Mesendoderm (in vitro differentiated cells): ENCODE results near the gene LARP7.
"Not testable (repeated sequence)": the region's sequence is repeated elsewhere in the genome, so short reads cannot be mapped to it uniquely, and the experiment has no call there.

Experiments used
- DNase-seq: peaks from one replicate; pipeline ENCODE4 v3.0.0; 2013
- H2AK5ac ChIP-seq: 2 replicates; pipeline ENCODE4 v1.6.1; 2013; ENCODE audit warnings: low read length, inconsistent platforms
- H2BK120ac ChIP-seq: 2 replicates; pipeline ENCODE4 v1.6.1; 2013; ENCODE audit warnings: low read depth, mild to moderate bottlenecking, low read length, moderate library complexity, mixed read lengths
- H2BK15ac ChIP-seq: replicated peaks from 2 replicates; pipeline ENCODE4 v1.6.1; 2013; ENCODE audit warnings: low read depth, mild to moderate bottlenecking, moderate library complexity
- H2BK5ac ChIP-seq: 2 replicates; pipeline ENCODE4 v1.6.1; 2013; ENCODE audit warnings: low read length, inconsistent platforms
- H3K18ac ChIP-seq: 2 replicates; pipeline ENCODE4 v1.6.1; 2013; ENCODE audit warnings: mild to moderate bottlenecking, low read length, mixed read lengths
- H3K23ac ChIP-seq: one replicate; pipeline ENCODE4 v1.6.1; 2013; ENCODE audit warnings: low read length
- H3K27ac ChIP-seq: 2 replicates; pipeline ENCODE4 v1.5.1; 2013; ENCODE audit warnings: low read depth, mild to moderate bottlenecking, inconsistent platforms, low read length, moderate library complexity
- H3K27me3 ChIP-seq: 2 replicates; pipeline ENCODE4 v1.6.1; 2013; ENCODE audit warnings: low read length, control low read depth, mild to moderate bottlenecking, inconsistent platforms; ENCODE audit not compliant: insufficient read depth, poor library complexity
- H3K36me3 ChIP-seq: 2 replicates; pipeline ENCODE4 v1.6.1; 2013; ENCODE audit warnings: low read length, inconsistent platforms; ENCODE audit not compliant: control insufficient read depth, insufficient read depth
- H3K4ac ChIP-seq: one replicate; pipeline ENCODE4 v1.6.1; 2013; ENCODE audit warnings: low read depth, mild to moderate bottlenecking, low read length, moderate library complexity
- H3K4me1 ChIP-seq: 2 replicates; pipeline ENCODE4 v1.6.1; 2013; ENCODE audit warnings: low read depth, low read length, inconsistent platforms; ENCODE audit not compliant: control insufficient read depth
- H3K4me2 ChIP-seq: 2 replicates; pipeline ENCODE4 v1.6.1; 2013; ENCODE audit warnings: low read length
- H3K4me3 ChIP-seq: 2 replicates; pipeline ENCODE4 v1.5.1; 2013; ENCODE audit warnings: mild to moderate bottlenecking, low read length
- H3K56ac ChIP-seq: one replicate; pipeline ENCODE4 v1.6.1; 2013; ENCODE audit warnings: low read length
- H3K79me1 ChIP-seq: 2 replicates; pipeline ENCODE4 v1.6.1; 2013; ENCODE audit warnings: low read length, inconsistent platforms
- H3K79me2 ChIP-seq: 2 replicates; pipeline ENCODE4 v1.6.1; 2013; ENCODE audit warnings: mild to moderate bottlenecking, low read length; ENCODE audit not compliant: control insufficient read depth, insufficient read depth
- H3K9ac ChIP-seq: 2 replicates; pipeline ENCODE4 v1.6.1; 2013; ENCODE audit warnings: low read length, inconsistent platforms
- H4K5ac ChIP-seq: one replicate; pipeline ENCODE4 v1.6.1; 2013; ENCODE audit warnings: low read length
- H4K8ac ChIP-seq: one replicate; pipeline ENCODE4 v1.6.1; 2013; ENCODE audit warnings: low read depth, mild to moderate bottlenecking, control low read depth, low read length, moderate library complexity
- WGBS: extraction: QIAGEN DNeasy Blood & Tissue Kit; methylation state at CpG from one replicate; pipeline ENCODE4 v1.1.7; 2013; ENCODE audit warnings: low lambda C conversion rate, missing lambda C conversion rate; ENCODE audit not compliant: insufficient coverage; ENCODE audit errors: extremely low coverage; 5-methylcytosine and 5-hydroxymethylcytosine counted together

LARP7 gene

DNA sequence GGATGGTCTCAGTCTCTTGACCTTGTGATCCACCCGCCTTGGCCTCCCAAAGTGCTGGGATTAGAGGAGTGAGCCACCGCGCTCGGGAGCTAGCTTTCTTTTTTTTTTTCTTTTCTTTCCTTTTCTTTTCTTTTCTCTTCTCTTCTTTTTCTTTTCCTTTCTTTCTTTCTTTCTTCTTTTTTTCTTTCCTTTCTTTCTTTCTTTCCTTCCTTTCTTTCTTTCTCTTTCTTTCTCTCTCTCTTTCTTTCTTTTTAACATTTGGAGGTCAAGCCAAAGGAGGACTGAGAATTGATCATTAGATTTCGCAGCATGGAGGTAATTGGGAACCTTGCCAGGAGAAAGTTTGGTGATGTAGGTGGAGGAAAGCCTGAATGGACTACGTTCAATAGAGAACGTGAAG, 67.4 kb downstream of the LARP7 start:
- H3K4me1 ChIP-seq = peaks cover 3% of the 10 kb centered on the region
- peak overlapping the region; percentile 90 for H2AK5ac ChIP-seq
- peaks cover 16% of the 10 kb centered on the region for H3K79me2 ChIP-seq
- no peak overlapping the region for H2BK120ac ChIP-seq
- H4K8ac ChIP-seq = no peak overlapping the region
- peak overlapping the region; percentile 54 for H2BK5ac ChIP-seq
- no peaks in the 10 kb centered on the region for H3K36me3 ChIP-seq
- no peak overlapping the region for H2BK15ac ChIP-seq
- H4K5ac ChIP-seq = no peak overlapping the region
- WGBS = no CpG with 5 or more reads among the region's 7 CpGs
- no peaks in the 10 kb centered on the region for H3K79me1 ChIP-seq
- H3K27ac ChIP-seq = peak overlapping the region; percentile 32
- no peak overlapping the region for H3K4ac ChIP-seq
- H3K23ac ChIP-seq = no peak overlapping the region
- no peaks in the 10 kb centered on the region for H3K27me3 ChIP-seq
- DNase-seq = no peak
- peak overlapping the region; percentile 63 for H3K9ac ChIP-seq
- H3K4me2 ChIP-seq = peak overlapping the region; percentile 23
- peak overlapping the region; percentile 89 for H3K56ac ChIP-seq
- no peak overlapping the region for H3K4me3 ChIP-seq
- H3K18ac ChIP-seq = peak overlapping the region; percentile 96

DNA sequence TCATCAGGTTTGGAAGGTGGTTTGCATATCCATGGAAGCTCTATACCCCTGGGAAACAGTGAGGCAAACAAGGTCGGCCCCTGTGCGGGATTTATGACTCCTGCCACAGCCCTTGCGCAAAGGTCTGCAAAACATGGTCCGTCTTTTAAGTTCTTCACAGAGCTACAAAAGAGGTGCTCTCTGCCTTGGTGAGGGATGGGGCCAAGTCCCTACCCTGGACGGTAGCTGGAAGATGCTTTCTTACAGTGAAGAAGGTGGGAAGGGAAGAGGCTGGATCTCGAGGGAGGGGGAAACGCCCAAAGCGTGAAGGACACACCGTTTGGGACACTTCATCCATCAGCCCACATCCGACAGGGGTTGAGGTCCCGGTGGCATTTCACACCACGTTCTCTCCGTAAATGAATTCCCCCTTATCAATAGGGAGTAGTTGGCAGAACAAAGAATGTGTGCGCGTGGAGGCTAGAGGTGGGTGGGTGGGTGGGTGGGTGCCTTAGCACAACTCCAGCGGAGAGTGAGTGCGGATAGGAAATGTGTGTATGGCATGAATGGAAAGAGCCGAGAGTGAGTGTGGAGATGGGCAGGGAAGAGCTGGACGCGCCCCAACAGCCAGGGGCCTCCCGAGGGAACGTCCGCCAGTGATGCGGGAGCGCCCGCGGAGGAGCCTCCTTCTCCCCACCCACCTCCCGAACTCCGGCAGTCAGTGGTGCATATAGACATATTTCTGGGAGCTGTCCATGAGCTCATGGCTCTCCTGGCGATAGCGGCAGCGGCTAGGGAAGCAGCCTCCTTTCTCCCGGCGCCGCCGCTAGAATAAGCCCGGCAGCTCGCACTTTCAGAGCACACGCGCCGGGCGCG, 68.3 kb downstream of the LARP7 start:
- Histone ChIP-seq H2BK15ac (no peak overlapping the region), H2BK5ac (peak overlapping the region; percentile 54), H3K4me2 (peak overlapping the region; percentile 45), H3K4ac (peak overlapping the region; percentile 46), H3K4me3 (peak overlapping the region; percentile 61), H3K56ac (peak overlapping the region; percentile 89), H3K36me3 (no peaks in the 10 kb centered on the region), H4K8ac (peak overlapping the region; percentile 57), H3K79me1 (peaks cover 4% of the 10 kb centered on the region), H3K23ac (no peak overlapping the region), H2AK5ac (no peak overlapping the region), H4K5ac (no peak overlapping the region), H3K27ac (peak overlapping the region; percentile 92), H3K27me3 (no peaks in the 10 kb centered on the region), H2BK120ac (no peak overlapping the region), H3K9ac (peak overlapping the region; percentile 63), H3K79me2 (peaks cover 23% of the 10 kb centered on the region), H3K4me1 (peaks cover 6% of the 10 kb centered on the region), H3K18ac (peak overlapping the region; percentile 88)
- WGBS = no CpG with 5 or more reads among the region's 43 CpGs
- DNase-seq = peak; percentile 64

DNA sequence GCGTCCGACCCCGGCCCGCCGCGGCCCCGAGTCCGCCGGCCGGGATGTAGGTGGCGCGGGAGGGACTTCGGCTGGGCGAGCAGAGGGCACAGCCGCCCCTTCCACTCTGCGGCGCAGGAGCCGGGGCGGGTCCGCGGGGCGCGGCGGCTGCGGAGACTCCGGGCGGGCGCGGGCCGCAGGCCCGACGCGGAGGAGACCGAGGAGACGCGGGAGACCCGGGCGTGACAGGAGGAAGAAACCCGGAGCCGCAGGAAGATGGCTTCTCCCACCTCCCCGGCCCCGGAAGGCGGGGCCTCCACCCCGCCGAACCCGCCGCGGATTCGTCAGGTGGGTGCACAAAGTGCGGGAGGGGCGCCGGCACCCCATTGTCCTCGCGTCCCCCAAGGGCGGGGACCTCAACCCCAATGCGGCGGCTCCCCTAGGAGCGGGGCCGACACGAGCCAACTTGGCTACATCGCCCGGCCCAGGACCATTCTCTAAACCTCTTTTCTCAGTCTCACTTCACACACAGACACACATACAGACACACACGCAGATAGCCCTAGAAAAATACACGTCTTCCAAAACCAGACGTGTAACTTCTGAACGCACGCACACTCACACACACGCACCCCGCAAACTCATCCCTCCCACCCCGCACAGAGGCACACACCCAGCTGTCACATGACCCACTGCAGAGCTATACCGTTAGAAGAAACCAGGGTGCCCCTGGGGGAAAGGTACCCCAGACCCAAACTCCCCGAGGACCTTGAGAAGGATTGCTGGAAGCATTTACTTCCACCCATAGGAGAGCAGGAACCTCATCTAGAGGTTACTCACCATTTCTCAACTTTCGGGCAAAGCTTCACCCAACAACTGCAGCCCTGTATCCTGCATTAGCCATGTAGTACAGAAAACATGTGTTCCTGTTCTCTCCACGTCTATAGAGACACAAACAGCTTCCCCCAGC, 69.2 kb downstream of the LARP7 start:
- DNase-seq = peak; percentile 71
- H3K36me3 ChIP-seq = not testable (repeated sequence)
- H3K27ac ChIP-seq = peak overlapping the region; percentile 92

DNA sequence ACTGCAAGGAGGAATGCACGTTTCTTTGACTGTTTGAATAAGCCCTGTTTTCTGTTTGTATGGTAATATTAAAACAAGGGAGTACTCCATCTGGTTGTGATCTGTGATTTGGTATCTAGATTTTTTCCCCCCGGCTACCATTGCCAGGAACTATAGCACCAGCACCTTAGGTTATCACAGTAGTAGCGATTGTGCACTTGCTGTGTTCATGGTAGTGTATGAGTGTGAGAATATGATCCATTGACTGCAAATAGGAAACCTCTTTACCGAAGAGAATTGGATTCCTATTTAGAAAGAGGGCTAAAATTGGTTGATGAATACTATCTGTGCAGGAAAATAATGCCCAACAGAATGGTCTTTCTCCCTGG, 69.9 kb downstream of the LARP7 start:
- H3K79me1 ChIP-seq = peaks cover 4% of the 10 kb centered on the region
- peak overlapping the region; percentile 56 for H3K4ac ChIP-seq
- peak overlapping the region; percentile 98 for H3K56ac ChIP-seq
- DNase-seq = no peak
- H4K8ac ChIP-seq = no peak overlapping the region
- peak overlapping the region; percentile 43 for H2AK5ac ChIP-seq
- H3K4me1 ChIP-seq = peaks cover 6% of the 10 kb centered on the region
- H3K4me2 ChIP-seq = peak overlapping the region; percentile 97
- peak overlapping the region; percentile 97 for H3K18ac ChIP-seq
- H2BK5ac ChIP-seq = peak overlapping the region; percentile 92
- no peaks in the 10 kb centered on the region for H3K27me3 ChIP-seq
- H2BK120ac ChIP-seq = peak overlapping the region; percentile 95
- H3K36me3 ChIP-seq = no peaks in the 10 kb centered on the region
- H4K5ac ChIP-seq = no peak overlapping the region
- H3K79me2 ChIP-seq = peaks cover 33% of the 10 kb centered on the region
- peak overlapping the region; percentile 87 for H3K9ac ChIP-seq
- no CpG with 5 or more reads among the region's 4 CpGs for WGBS
- H2BK15ac ChIP-seq = no peak overlapping the region
- H3K23ac ChIP-seq = no peak overlapping the region
- peak overlapping the region; percentile 92 for H3K27ac ChIP-seq
- peak overlapping the region; percentile 63 for H3K4me3 ChIP-seq

More for the DNA sequence above, 69.2 kb downstream of the LARP7 start:
- not testable (repeated sequence) for H3K27me3 ChIP-seq, H2BK15ac ChIP-seq, H4K5ac ChIP-seq, H3K79me1 ChIP-seq, H3K4me1 ChIP-seq
- Histone ChIP-seq H3K9ac (peak overlapping the region; percentile 87), H3K4me2 (peak overlapping the region; percentile 97), H3K18ac (peak overlapping the region; percentile 97), H3K4ac (peak overlapping the region; percentile 56), H4K8ac (peak overlapping the region; percentile 65), H3K56ac (peak overlapping the region; percentile 98), H2BK5ac (peak overlapping the region; percentile 92), H3K4me3 (peak overlapping the region; percentile 63), H3K79me2 (peaks cover 30% of the 10 kb centered on the region), H2BK120ac (peak overlapping the region; percentile 95), H2AK5ac (peak overlapping the region; percentile 33), H3K23ac (peak overlapping the region; percentile 90)
- WGBS = no CpG with 5 or more reads among the region's 74 CpGs
